SH-SY5Y (cell line): ENCODE results near the gene MMP3.

Source experiments
- GATA2 ChIP-seq: IDR thresholded peaks from 2 replicates; pipeline ENCODE4 v1.6.1; 2011; ENCODE audit warnings: mild to moderate bottlenecking, low read depth, low read length
- GATA3 ChIP-seq: IDR thresholded peaks from 2 replicates; pipeline ENCODE4 v1.6.1; 2011; ENCODE audit warnings: low read depth, mild to moderate bottlenecking, low read length, moderate library complexity

GRCh38 chr11:102793677-102794290 is 49.6 kb downstream of the MMP3 start:
- TF ChIP-seq GATA2 (no peak), GATA3 (no peak)
